ENCODE data around the gene GUCY1B1. TPM values are rescaled to one million over a fixed set of nuclear protein-coding genes. Genes with fewer than 3 reads are reported as not detected.

The GUCY1B1 gene
- total RNA-seq, 6 experiments from 2014 or later = 1.6 to 5.6 (median 3.9) TPM

DNA sequence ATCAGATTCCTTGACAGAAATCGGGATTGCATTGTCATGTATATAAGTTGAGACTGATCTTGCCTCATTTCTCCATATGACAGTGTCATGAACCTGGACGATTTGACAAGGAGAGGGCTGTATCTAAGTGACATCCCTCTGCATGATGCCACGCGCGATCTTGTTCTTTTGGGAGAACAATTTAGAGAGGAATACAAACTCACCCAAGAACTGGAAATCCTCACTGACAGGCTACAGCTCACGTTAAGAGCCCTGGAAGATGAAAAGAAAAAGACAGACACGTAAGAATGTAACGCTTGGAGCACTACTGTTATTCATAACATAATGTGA lies 40.9 kb downstream of the GUCY1B1 start:
- WGBS (ENCODE audit: insufficient coverage, low coverage, low lambda C conversion rate, missing lambda C conversion rate) = 82% methylated on average over 8 of the region's 8 CpGs
- H3K9me3 ChIP-seq = no peaks in the 10 kb centered on the region
- DNase-seq = no peak
- H3K36me3 ChIP-seq = no peaks in the 10 kb centered on the region
- no peak overlapping the region for H3K27ac ChIP-seq
- no peak overlapping the region for H3K4me3 ChIP-seq
- no peaks in the 10 kb centered on the region for H3K27me3 ChIP-seq
- H3K4me1 ChIP-seq = peaks cover 0 to 15% (median 5%) of the 10 kb centered on the region in 4 donors
- intact Hi-C loops (cut with DNase I) = loop anchor here in 1 of 2 donors (10.0 kb wide), 1 partner anchor 155 kb away; the partner anchor contains the start of gene CTSO
- TF ChIP-seq CTCF (IDR thresholded peaks at IDR 0.05) = no peak
- TF ChIP-seq POLR2A (IDR thresholded peaks at IDR 0.05) = no peak
- no peak for ATAC-seq

DNA sequence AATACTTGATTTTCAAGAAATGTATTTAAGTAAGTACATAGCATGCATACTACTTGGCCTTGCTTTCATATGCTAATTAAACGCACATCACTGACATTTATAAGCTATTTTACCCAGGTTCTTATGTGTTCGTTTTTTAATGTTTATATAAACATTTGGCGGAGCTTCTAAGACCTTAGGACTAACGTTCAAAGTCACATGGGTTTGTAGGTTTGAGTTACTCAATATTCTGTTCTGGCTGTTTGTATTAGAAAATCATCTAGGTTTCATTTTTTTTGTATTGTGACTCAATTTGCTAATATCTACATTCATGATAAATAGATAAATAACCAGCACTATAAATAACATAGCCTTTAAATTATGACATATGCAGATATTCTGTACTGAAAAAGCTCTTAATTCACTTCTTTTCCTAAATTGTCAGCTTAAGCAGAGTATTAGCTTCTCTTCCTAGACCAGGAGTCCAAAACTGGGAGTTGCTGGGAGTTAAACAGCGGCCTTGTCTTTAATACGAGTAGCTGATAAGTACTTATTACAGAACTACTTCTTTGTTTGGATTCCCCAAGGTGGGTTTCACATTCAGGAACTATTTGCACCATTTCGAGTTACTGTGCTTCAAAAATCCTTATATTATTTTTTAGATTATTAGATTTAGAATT lies 42.0 kb downstream of the GUCY1B1 start:
- intact Hi-C loops (cut with DNase I) = loop anchor here in 1 of 2 donors (10.0 kb wide), 1 partner anchor 154 kb away; the partner anchor contains the start of gene CTSO
- TF ChIP-seq CTCF (IDR thresholded peaks at IDR 0.05) = no peak
- no peak for TF ChIP-seq POLR2A (IDR thresholded peaks at IDR 0.05)
- Histone ChIP-seq H3K9me3 (no peaks in the 10 kb centered on the region), H3K4me3 (no peak overlapping the region), H3K36me3 (no peaks in the 10 kb centered on the region), H3K27ac (peak overlapping the region in 2 of 3 donors; percentile 52 to 65), H3K27me3 (no peaks in the 10 kb centered on the region), H3K4me1 (peaks cover 0 to 8% (median 4%) of the 10 kb centered on the region in 4 donors)
- DNase-seq (no peak), ATAC-seq (peak; percentile 68 to 85 (median 80))
- WGBS (ENCODE audit: insufficient coverage, low coverage, low lambda C conversion rate, missing lambda C conversion rate) = 32% methylated on average over 7 of the region's 7 CpGs

DNA sequence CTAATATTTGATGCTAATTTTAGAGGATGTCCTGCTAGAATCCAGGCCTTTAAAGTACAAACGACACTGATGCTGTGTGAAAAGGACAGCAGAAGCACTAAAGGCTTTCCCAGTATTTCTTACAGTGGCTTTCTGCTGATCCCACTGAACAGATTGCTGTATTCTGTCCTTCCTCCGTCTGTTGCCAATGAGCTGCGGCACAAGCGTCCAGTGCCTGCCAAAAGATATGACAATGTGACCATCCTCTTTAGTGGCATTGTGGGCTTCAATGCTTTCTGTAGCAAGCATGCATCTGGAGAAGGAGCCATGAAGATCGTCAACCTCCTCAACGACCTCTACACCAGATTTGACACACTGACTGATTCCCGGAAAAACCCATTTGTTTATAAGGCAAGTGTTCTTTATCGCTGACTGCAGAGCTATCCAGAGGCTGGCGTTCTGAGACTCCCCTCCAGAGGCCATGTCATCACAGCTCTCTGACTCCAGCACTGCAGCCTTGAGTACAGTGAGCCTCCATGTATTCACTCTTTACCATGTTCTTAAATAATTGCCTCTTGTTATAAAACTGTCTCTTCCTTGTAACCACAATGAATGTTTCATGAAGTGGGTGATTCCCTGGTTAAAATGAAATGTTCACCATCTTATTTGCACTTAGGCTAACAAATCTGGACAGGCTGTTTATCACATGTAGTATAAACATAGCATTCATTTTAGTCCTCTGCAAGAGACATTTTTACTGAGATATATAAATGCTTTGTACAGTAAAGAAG lies 43.6 kb downstream of the GUCY1B1 start:
- no peak overlapping the region for H3K27ac ChIP-seq
- ATAC-seq (peak in 2 of 4 donors; percentile 15 to 45), DNase-seq (no peak)
- H3K27me3 ChIP-seq = no peaks in the 10 kb centered on the region
- WGBS (ENCODE audit: insufficient coverage, low coverage, low lambda C conversion rate, missing lambda C conversion rate) = 74% methylated on average over 7 of the region's 9 CpGs
- intact Hi-C loops (cut with DNase I) = loop anchor here in 1 of 2 donors (10.0 kb wide), 1 partner anchor 152 kb away; the partner anchor contains the start of gene CTSO
- H3K36me3 ChIP-seq = no peaks in the 10 kb centered on the region
- H3K4me3 ChIP-seq = no peak overlapping the region
- H3K4me1 ChIP-seq = peaks cover 0 to 8% (median 4%) of the 10 kb centered on the region in 4 donors
- H3K9me3 ChIP-seq = no peaks in the 10 kb centered on the region
- no peak for TF ChIP-seq CTCF (IDR thresholded peaks at IDR 0.05)

GRCh38 chr4:155805016-155805415 lies 46.2 kb downstream of the GUCY1B1 start:
- intact Hi-C loops (cut with DNase I) = loop anchor here in 1 of 2 donors (10.0 kb wide), 1 partner anchor 150 kb away; the partner anchor contains the start of gene CTSO
- no peaks in the 10 kb centered on the region for H3K9me3 ChIP-seq

More at GRCh38 chr4:155805016-155805415, 46.2 kb downstream of the GUCY1B1 start:
- no peak overlapping the region for H3K27ac ChIP-seq
- 88% methylated on average over 1 of the region's 1 CpG for WGBS (ENCODE audit: insufficient coverage, low coverage, low lambda C conversion rate, missing lambda C conversion rate)
- ATAC-seq (no peak), DNase-seq (no peak)
- no peaks in the 10 kb centered on the region for H3K27me3 ChIP-seq
- TF ChIP-seq POLR2A (IDR thresholded peaks at IDR 0.05) (no peak), CTCF (IDR thresholded peaks at IDR 0.05) (no peak)
- H3K4me3 ChIP-seq = no peak overlapping the region
- no peaks in the 10 kb centered on the region for H3K36me3 ChIP-seq
- H3K4me1 ChIP-seq = peaks cover 0 to 22% (median 6%) of the 10 kb centered on the region in 4 donors
